Epithelial cell of prostate (primary cell): ENCODE results near the gene ZNF76.

ENCODE experiments used
- DNase-seq: peaks from one replicate; pipeline ENCODE4 v3.0.0-alpha.2; 2011; ENCODE audit warnings: low read depth, low spot score
- H3K27ac ChIP-seq: fragments of 450-650 bp; 2 replicates; pipeline ENCODE4 v1.5.1; 2017; ENCODE audit warnings: mild to moderate bottlenecking

ZNF76 gene

GRCh38 chr6:35264550-35265274, 5.2 kb downstream of the ZNF76 start:
- H3K27ac ChIP-seq = no peak overlapping the region

GRCh38 chr6:35265523-35265922, 6.0 kb downstream of the ZNF76 start:
- H3K27ac ChIP-seq = no peak overlapping the region
- DNase-seq = no peak

More at GRCh38 chr6:35264550-35265274, 5.2 kb downstream of the ZNF76 start:
- DNase-seq = no peak

GRCh38 chr6:35267446-35267845, 7.9 kb downstream of the ZNF76 start:
- H3K27ac ChIP-seq = no peak overlapping the region
- no peak for DNase-seq

- DNase-seq = no peak
- H3K27ac ChIP-seq = no peak overlapping the region
Observed at GRCh38 chr6:35267897-35268296, 8.4 kb downstream of the ZNF76 start.

- H3K27ac ChIP-seq = no peak overlapping the region
- DNase-seq = no peak
Observed at GRCh38 chr6:35272005-35272404, 12.5 kb downstream of the ZNF76 start.

GRCh38 chr6:35273822-35274559, 14.5 kb downstream of the ZNF76 start:
- H3K27ac ChIP-seq = no peak overlapping the region
- DNase-seq = no peak

- H3K27ac ChIP-seq = no peak overlapping the region
Observed at GRCh38 chr6:35275744-35276260, 16.3 kb downstream of the ZNF76 start.

GRCh38 chr6:35278708-35279107, 19.2 kb downstream of the ZNF76 start:
- H3K27ac ChIP-seq = no peak overlapping the region
- no peak for DNase-seq

More at GRCh38 chr6:35275744-35276260, 16.3 kb downstream of the ZNF76 start:
- no peak for DNase-seq

GRCh38 chr6:35280903-35281302, 21.4 kb downstream of the ZNF76 start:
- DNase-seq = no peak

GRCh38 chr6:35282472-35282871, 22.9 kb downstream of the ZNF76 start:
- H3K27ac ChIP-seq = no peak overlapping the region
- no peak for DNase-seq

More at GRCh38 chr6:35280903-35281302, 21.4 kb downstream of the ZNF76 start:
- no peak overlapping the region for H3K27ac ChIP-seq

- no peak overlapping the region for H3K27ac ChIP-seq
- no peak for DNase-seq
Observed at GRCh38 chr6:35283361-35283760, 23.8 kb downstream of the ZNF76 start.

GRCh38 chr6:35287671-35288396, 28.3 kb downstream of the ZNF76 start:
- no peak for DNase-seq
- H3K27ac ChIP-seq = no peak overlapping the region

GRCh38 chr6:35288834-35289233, 29.3 kb downstream of the ZNF76 start:
- no peak for DNase-seq
- H3K27ac ChIP-seq = no peak overlapping the region

GRCh38 chr6:35291491-35291890, 32.0 kb downstream of the ZNF76 start:
- no peak for DNase-seq
- no peak overlapping the region for H3K27ac ChIP-seq

- no peak overlapping the region for H3K27ac ChIP-seq
- DNase-seq = no peak
Observed at GRCh38 chr6:35292494-35292893, 33.0 kb downstream of the ZNF76 start.

- no peak overlapping the region for H3K27ac ChIP-seq
- DNase-seq = no peak
Observed at GRCh38 chr6:35293681-35294080, 34.1 kb downstream of the ZNF76 start.

GRCh38 chr6:35294308-35294945, 34.9 kb downstream of the ZNF76 start:
- no peak overlapping the region for H3K27ac ChIP-seq
- DNase-seq = no peak

- H3K27ac ChIP-seq = no peak overlapping the region
- no peak for DNase-seq
Observed at GRCh38 chr6:35295036-35295435, 35.5 kb downstream of the ZNF76 start.

- H3K27ac ChIP-seq = no peak overlapping the region
- no peak for DNase-seq
Observed at GRCh38 chr6:35295521-35296315, 36.2 kb downstream of the ZNF76 start.
